ENCODE results near the gene GRB14.
"Not testable (repeated sequence)": the region's sequence is repeated elsewhere in the genome, so short reads cannot be mapped to it uniquely, and the experiment has no call there.

The GRB14 gene

DNA sequence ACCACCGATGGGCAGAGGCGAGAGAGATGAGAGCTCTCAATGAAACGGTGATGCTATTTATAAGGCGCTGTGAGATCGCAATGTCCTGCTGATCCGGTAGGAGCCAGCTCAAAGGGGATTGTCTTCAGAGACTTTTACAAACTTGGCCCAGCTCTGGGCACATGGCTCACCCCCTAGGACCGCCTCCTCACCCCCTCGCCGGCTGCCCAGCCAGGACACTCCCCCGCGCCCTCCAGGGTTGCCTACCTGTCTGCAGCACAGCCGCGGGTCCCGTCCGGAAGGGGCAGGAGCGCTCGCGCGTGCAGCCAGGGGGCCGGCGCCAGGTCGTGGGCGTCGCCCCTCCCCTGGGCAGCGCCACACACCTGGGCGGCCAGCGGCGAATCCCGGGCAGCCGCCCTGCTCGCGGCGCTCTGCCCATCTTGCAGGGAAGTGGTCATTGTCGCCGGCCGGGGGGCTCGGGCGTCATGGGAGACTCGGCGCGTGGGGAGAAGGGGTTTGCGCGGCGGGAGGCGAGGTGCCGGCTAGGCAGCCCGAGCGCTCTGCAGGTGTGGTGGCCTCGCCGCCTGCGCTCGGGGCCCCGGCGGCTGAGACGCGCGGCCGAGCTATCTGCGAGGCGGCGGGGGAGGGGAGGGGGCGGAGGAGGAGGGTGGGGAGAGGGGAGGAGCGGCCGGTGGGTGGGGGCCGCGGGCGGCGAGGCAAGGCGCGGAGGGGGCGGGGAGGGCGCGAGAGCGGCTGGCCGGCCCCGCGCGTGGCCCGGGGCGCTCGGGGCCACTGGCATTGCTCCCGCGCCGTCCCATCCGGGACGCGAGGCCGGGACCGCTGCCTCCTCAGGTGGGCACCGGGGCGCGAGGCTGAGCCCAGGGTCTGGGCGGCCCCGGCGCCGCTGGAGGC lies at the start of gene GRB14:
GRB14 (minus strand) TSS at position 610 of the 891 bp plus-strand sequence; CDS start at position 437, 173 bp downstream.
- in situ Hi-C loops (cut with HindIII; ENCODE audit: low sequenced_read_pairs), result loop anchor here (5.0 kb wide), 1 partner anchor 41 kb away; no protein-coding TSS in a partner anchor

DNA sequence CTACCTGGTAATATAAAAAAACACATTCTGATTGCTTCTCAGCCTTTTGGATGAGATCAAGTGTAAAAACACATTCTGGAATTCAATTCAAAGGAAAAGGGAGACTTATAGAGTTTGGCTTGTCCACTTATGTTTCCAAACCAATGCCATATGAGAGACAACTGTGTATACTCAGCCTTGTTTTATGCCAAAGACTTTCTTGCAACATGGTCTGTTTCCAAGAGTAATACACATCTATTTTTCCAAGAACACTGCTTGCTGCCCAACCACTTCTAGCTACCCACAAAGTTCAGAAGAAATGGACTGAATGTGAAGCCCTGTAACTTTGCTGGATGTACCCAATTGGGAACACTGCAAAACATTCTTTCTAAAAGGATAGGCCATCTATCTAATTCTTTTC lies 48.0 kb upstream of the GRB14 start:
- in situ Hi-C loops (cut with HindIII; ENCODE audit: low sequenced_read_pairs), result no loop called here

DNA sequence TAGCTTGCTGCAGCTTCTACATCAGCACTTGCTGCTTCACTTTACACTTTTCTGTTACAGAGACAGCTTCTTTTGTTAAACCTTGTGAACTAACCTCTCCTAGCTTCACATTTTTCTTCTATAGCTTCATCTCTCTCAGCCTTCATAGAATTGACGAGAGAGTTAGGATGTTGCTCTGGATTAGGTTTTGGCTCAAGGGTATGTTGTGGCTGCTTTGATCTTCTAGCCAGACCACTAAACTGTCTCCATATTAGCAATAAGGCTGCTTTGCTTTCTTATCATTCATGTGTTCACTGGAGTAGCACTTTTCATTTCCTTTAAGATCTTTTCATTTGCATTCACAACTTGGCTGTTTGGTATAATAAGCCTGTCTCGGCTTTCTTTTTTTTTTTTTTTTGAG lies 46.3 kb upstream of the GRB14 start:
- in situ Hi-C loops (cut with HindIII; ENCODE audit: low sequenced_read_pairs), result no loop called here

DNA sequence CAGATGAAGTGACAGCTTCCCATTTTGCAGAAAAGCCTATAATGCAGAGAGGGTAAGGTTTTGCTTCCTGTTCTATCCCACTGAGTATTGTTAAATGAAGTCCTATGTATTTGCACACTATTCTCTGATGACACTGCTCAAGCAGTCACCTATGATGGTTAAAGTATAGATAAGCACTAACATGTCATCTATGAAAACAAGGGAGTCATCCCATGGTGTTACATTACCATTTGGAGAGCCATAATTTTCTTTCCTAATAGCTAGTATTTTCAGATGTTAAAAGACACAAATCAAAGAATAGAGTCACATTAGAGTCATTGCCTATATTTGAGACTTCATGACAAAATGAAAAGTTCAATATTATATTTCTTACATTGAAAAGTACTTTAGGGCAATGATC lies 42.8 kb upstream of the GRB14 start:
- in situ Hi-C loops (cut with HindIII; ENCODE audit: low sequenced_read_pairs), result loop anchor here (5.0 kb wide), 1 partner anchor 42 kb away; the partner anchor contains the start of gene GRB14

DNA sequence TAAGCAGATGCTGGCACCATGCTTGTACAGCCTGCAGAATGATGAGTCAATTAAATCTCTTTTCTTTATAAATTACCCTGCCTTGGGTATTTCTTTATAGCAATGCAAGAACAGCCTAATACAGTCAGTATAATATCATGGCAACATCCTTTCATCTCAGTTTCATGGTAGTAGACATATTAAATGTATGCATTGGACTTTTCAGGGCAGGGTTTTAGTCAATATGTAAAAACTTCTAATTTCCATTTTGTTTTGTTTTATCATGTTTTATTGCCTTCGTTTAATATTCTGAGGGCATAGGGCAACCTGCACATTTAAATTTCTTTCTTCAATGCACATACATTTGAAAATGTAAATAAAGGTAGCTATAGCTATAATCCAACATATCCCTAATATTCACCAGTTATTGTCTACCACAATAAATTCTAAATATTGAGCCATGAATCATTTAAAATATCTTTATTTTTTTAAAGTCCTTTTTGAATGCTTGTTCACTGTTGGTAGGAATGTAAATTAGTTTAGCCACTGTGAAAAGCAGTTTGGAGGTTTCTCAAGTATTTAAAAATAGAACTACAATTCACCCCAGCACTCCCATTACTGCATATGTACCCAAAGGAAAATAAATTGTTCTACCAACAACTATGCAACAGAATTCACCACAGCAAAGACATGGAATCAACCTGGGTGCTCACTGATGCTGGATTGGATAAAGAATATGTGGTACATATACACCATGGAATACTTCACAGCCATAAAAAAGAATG lies 41.8 kb upstream of the GRB14 start:
- in situ Hi-C loops (cut with HindIII; ENCODE audit: low sequenced_read_pairs), result loop anchor here (5.0 kb wide), 1 partner anchor 41 kb away; the partner anchor contains the start of gene GRB14

DNA sequence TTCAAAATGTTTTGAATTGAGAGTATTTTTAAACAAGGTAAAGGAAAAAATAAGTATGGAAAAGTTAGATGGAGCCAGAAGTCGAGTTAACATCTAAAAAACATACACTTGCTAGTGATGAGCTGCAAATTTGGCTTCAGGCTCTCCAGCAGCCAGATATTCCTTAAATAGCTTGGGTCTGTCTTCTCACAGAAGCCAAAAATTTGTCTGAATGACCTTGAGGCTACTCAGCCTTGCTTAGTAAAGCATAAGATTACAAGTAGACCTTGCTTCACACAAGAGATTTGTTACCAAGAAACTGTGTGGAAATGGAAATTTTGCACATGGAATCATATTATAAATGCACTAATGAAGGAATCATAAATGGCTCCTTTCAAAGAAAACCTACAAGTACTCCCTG lies 40.8 kb upstream of the GRB14 start:
- in situ Hi-C loops (cut with HindIII; ENCODE audit: low sequenced_read_pairs), result loop anchor here (5.0 kb wide), 1 partner anchor 40 kb away; the partner anchor contains the start of gene GRB14

DNA sequence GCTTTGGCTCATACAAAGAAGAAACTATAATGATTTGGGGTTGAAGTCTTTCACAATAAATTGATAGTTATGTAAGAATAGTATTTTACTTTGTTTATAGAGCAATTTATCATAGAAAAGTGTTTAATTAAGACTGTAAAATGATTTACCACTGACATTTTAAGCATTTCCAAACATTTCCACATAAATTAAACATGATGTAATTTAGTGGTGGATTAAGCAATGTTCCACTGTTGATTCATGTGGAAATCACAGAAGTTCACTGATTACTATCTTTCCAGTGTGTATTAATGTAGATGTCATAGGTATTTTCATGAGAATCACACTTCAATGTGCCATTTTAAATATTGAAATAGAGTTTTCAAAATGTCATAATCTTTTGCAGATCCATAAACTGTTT lies 40.1 kb upstream of the GRB14 start:
- in situ Hi-C loops (cut with HindIII; ENCODE audit: low sequenced_read_pairs), result loop anchor here (5.0 kb wide), 1 partner anchor 39 kb away; the partner anchor contains the start of gene GRB14

DNA sequence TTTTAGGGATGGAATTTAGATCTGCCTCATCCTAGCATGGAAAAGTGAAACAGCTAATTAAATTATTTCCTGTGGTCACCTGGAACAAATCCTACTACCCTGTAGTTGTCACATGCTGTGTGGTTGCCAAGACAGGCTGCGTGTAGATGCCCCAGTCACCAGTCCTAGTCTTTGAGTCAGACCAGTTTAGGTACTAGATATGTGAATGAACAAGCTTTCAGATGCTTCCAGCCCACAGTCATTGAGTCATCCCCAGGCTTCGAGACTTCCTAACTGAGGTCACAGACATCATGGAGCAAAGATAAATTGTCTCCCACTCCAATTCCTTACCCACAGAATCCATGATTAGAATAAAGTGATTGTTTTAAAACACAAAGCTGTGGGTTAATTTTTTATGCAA lies 35.8 kb upstream of the GRB14 start:
- in situ Hi-C loops (cut with HindIII; ENCODE audit: low sequenced_read_pairs), result no loop called here

DNA sequence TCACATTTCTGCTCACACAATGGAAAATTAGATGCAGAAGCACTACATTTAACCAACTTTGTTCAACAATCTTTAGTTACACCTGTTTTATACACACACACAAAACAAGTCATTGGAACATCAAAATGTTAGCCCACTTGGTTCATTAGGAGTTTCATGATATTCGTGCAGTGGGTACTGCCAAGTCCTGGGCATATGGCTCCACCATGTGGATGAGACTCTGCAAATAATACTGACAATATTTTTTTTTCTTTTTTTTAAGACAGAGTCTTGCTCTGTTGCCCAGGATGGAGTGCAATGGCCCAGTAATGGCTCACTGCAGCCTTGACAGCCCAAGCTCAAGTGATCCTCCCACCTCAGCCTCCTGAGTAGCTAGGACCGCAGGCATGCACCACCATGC lies 34.5 kb upstream of the GRB14 start:
- in situ Hi-C loops (cut with HindIII; ENCODE audit: low sequenced_read_pairs), result no loop called here

DNA sequence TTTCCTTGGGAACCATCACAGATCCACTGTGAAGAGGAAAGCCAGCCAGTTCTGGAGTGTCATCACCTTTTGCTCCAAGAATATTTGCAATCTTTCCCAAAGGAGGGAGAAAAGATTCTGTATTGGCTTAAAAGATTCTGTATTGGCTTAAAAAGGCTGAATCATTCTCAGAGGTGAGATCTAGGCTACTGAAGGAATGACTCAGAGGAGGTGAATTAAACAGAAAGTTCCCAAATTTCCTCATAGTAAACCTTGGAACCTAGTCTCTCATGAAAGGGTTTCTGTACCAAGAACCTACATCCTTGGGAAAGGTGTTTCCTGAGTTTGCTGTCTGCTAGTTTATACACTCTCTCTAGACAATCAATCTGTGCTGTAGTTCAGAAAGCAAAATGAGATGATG lies 34.1 kb upstream of the GRB14 start:
- in situ Hi-C loops (cut with HindIII; ENCODE audit: low sequenced_read_pairs), result no loop called here

DNA sequence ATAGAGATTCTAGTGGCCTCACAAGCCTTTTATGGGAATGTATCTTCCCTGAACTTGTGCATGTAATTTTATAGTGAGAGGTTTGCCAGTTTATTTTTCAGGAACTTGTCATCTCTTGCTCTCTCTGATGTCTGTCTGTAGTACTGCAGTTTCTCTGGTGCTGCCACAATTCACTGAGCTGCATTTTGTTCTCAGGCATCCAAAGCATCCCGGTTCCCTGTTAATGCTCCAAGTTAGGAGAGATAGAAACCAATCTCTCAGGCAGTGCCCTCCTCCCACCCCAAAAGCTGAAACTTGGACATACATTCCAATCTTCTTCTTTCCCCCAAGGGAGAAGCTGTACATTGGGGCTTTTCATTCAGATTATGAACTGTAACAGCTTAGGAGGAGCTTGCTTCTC lies 30.1 kb upstream of the GRB14 start:
- in situ Hi-C loops (cut with HindIII; ENCODE audit: low sequenced_read_pairs), result no loop called here

DNA sequence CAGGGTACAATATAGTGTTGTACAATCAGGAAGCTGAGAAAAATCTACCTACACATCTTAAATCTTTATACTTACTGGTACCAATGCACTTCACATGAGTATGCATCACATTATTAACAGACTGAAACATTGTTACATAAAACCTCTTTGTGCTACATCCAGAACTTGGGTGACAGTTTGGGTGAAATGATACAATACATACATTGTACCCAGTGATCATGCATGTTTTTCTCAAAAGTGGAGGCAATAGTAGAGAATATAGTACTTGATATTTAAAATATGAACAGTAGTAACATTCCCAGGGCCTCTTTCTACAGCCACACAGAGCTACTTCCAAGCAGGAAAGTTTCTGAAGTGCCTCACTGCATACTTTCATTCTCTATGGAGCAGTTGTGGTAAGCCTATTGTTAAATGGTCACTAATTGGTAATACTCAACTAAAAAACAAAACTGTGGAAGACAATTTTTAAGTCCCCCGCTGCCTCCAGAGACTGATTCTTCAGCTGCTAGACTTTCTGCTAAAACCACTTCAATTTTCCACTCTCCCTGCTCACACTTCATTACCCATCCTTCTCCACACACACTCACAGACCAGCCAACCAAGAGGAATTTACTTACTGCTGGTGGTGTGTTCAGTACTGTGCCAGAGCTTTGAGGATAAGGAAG lies 22.9 kb upstream of the GRB14 start:
- in situ Hi-C loops (cut with HindIII; ENCODE audit: low sequenced_read_pairs), result no loop called here

DNA sequence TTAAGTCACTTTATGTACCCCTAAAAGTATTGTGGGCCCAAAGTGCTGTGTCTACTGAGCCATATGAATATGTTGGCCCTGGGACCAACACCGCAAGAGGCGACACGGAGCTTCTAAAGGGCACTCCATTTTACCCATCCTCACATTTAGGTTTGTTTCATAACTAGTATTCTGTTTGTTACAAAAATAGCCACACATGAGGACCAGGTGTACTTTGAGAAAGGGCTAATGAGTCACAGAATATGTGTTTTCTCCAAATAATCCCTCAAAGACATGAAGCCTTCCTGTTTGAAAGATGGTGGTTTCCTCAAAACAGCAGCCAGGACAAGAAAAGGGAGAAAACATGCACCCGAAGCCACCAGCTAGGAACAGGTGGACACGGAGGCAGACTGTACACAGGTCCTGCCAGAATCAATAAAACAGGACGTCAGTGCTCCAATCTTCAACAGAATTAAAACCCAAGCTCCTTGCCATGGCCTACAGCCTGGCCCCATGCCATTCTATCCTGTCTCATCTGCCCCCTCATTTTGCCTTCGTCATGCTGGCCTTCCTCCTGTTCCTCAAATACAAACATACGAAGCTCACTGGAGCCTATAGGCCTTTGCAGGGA lies 21.8 kb upstream of the GRB14 start:
- in situ Hi-C loops (cut with HindIII; ENCODE audit: low sequenced_read_pairs), result no loop called here

DNA sequence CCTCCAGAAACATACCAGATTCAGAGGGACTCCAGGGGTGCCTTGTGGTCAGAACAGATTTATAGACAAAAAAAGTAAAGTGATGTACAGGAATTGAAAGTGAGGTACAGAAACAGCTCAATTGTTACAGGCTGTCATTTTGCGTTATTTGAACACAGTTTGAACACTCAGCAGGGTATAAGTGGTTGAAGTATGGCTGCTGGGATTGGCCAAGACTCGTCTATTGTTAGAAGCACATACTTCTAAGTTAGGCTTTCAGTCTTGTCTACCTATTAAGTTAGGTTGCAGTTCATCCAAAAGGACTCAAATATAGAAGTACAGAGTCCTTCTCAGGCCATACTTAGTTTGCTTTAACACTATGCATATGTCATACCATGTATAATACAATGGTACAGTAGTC lies 21.0 kb upstream of the GRB14 start:
- in situ Hi-C loops (cut with HindIII; ENCODE audit: low sequenced_read_pairs), result no loop called here

DNA sequence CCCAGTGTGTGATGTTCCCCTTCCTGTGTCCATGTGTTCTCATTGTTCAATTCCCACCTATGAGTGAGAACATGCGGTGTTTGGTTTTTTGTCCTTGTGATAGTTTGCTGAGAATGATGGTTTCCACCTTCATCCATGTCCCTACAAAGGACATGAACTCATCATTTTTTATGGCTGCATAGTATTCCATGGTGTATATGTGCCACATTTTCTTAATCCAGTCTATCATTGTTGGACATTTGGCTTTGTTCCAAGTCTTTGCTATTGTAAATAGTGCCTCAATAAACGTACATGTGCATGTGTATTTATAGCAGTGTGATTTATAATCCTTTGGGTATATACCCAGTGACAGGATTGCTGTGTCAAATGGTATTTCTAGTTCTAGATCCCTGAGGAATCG lies 7.0 kb upstream of the GRB14 start:
- in situ Hi-C loops (cut with HindIII; ENCODE audit: low sequenced_read_pairs), result not testable (repeated sequence)

DNA sequence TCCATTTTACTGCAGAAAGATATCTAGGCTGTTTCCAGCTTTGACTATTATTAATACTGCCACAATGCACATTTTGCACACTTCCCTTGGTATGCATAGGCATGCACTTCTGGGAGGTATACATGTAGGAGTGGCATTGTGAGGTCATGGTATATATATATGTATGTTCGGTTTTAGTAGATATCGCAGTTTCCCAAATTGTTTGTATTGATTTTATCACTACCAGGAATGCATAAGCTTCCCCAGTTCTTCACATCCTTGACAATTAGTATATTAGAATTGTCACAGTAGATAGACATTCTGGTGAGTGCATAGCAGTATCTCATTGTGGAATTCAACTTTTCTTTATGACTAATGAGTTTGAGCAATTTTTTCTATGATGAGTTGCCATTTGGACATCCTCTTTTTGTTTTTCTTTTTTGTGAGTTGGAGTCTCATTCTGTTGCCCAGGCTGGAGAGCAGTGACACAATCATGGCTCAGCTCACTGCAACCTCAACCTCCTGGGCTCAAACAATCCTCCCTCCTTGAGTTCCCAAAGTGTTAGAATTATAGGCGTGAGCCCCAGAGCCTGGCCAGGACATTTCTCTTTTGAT lies 4.2 kb upstream of the GRB14 start:
- in situ Hi-C loops (cut with HindIII; ENCODE audit: low sequenced_read_pairs), result no loop called here

DNA sequence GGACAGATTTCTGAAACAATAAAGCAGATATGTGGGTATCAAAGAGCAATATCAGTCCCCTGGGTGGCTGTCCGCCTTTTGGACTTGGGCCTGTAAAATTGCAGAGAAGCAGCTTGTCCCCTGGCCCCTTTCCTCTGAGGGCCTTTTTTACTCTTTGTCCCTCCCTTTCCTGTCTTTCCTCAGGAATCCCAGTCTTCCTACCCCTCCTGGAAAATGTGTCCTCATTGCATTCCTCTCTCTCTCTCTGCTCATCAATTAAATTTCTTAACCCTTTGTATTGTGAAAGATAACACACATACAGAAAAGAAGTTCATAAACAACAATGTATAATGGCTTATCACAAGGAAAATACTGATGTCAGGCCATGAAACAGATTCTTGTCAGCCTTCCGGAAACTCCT lies 3.0 kb upstream of the GRB14 start:
- in situ Hi-C loops (cut with HindIII; ENCODE audit: low sequenced_read_pairs), result loop anchor here (5.0 kb wide), 1 partner anchor 38 kb away; no protein-coding TSS in a partner anchor

DNA sequence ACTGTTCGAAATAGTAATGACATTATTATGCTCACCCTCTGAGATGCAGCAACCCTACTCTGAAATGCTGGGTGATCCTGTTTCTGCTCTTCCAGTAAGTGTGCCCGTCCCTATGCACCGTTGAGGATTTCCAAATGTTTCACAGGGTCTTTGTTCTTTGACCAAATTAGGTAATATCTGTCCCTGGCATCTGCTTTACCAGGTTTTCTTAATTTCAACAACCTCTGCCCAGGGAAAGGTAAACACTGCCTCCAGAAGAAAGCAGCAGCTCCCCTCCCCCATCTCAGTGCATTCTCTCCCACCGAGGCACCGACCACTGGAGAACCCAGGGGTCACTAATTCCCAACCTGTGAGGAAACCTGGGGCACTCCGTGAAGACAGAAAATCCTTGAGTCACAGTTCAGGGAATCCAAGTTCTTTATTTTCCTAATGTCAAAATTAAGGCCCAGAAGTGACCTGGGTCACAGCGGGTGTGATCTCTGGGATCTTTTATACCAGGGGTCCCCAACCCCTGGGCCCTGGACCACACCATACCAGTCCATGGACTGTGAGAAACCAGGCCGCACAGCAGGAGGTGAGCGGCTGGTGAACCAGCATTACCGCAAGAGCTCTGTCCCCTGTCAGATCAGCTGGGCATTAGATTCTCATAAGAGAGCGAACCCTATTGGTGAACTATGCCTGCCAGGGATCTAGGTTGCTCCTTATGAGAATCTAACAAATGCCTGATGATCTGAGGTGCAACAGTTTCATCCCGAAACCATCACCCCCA lies 1.2 kb upstream of the GRB14 start:
- in situ Hi-C loops (cut with HindIII; ENCODE audit: low sequenced_read_pairs), result loop anchor here (5.0 kb wide), 1 partner anchor 40 kb away; no protein-coding TSS in a partner anchor

DNA sequence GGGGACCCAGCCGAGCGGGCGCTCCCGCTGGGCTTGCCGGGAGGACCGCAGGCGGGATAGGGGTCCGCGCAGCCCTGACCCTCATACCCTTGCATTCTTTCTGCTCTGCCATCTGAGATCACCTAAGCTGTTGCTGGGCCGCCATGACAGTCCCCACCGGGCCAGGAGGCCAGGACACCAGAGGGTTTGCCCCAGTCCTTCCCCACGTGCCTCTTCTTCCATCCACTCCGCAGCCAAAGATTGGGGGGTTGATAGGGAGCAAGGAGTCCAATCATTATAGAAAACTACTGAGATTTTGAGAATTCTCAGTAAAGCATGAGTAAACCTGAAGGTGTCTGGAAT lies 453 bp upstream of the GRB14 start:
- in situ Hi-C loops (cut with HindIII; ENCODE audit: low sequenced_read_pairs), result loop anchor here (5.0 kb wide), 1 partner anchor 41 kb away; no protein-coding TSS in a partner anchor
